22Rv1 (cell line): ENCODE data around the gene WRAP53.
A peak's percentile ranks its signal among the peaks of the same experiment; 100 is the strongest.

Source experiments
- H3K27ac ChIP-seq: fragments of 450-650 bp; 2 replicates; pipeline ENCODE4 v1.5.1; 2017
- ZFX ChIP-seq: fragments of 450-650 bp; IDR thresholded peaks from 2 replicates; pipeline ENCODE4 v1.6.1; 2017; ENCODE audit warnings: antibody characterized with exemption, borderline replicate concordance
- TF ChIP-seq, protein P1 (sequence below): fragments of 450-650 bp; IDR thresholded peaks from 2 replicates; pipeline ENCODE4 v1.5.1; 2017; ENCODE audit warnings: mild to moderate bottlenecking

Gene WRAP53

GRCh38 chr17:7686222-7687071 lies 1.8 kb upstream of the WRAP53 start:
- peak overlapping the region; percentile 96 for H3K27ac ChIP-seq
- TF ChIP-seq ZFX, result no peak
- TF ChIP-seq, protein P1, sequence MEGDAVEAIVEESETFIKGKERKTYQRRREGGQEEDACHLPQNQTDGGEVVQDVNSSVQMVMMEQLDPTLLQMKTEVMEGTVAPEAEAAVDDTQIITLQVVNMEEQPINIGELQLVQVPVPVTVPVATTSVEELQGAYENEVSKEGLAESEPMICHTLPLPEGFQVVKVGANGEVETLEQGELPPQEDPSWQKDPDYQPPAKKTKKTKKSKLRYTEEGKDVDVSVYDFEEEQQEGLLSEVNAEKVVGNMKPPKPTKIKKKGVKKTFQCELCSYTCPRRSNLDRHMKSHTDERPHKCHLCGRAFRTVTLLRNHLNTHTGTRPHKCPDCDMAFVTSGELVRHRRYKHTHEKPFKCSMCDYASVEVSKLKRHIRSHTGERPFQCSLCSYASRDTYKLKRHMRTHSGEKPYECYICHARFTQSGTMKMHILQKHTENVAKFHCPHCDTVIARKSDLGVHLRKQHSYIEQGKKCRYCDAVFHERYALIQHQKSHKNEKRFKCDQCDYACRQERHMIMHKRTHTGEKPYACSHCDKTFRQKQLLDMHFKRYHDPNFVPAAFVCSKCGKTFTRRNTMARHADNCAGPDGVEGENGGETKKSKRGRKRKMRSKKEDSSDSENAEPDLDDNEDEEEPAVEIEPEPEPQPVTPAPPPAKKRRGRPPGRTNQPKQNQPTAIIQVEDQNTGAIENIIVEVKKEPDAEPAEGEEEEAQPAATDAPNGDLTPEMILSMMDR, result no peak

DNA sequence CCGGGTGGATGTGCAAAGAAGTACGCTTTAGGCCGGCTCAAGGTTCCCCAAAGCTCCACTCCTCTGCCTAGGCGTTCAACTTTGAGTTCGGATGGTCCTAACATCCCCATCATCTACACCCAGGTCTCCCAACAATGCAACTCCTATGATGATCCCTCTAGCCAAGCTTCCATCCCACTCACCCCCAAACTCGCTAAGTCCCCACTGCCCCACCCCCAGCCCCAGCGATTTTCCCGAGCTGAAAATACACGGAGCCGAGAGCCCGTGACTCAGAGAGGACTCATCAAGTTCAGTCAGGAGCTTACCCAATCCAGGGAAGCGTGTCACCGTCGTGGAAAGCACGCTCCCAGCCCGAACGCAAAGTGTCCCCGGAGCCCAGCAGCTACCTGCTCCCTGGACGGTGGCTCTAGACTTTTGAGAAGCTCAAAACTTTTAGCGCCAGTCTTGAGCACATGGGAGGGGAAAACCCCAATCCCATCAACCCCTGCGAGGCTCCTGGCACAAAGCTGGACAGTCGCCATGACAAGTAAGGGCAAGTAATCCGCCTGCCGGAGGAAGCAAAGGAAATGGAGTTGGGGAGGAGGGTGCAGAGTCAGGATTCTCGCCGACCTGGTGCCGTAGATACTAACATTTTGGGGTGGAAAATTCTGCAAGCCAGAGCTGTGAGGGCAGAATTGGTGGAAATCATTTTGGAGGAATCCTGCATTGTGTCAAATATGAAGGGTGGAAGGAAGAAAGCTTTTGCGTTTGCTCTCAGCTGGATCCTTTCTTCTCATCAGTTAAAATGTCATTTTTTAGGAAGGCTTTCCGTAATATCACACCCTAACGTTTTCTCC lies 987 bp upstream of the WRAP53 start, which contains the start of gene TP53:
Gene TP53, minus strand, starts transcription at position 419 of the 836 bp plus-strand sequence. CDS start 10,896 bp downstream, outside the sequence.
- peak within 1 kb of the TSS; percentile 96 for H3K27ac ChIP-seq
- no peak for TF ChIP-seq ZFX
- TF ChIP-seq, protein P1, result no peak

GRCh38 chr17:7688808-7689316 lies 585 bp downstream of the WRAP53 start:
- TF ChIP-seq, protein P1, result no peak
- no peak for TF ChIP-seq ZFX
- peak overlapping the region; percentile 96 for H3K27ac ChIP-seq

DNA sequence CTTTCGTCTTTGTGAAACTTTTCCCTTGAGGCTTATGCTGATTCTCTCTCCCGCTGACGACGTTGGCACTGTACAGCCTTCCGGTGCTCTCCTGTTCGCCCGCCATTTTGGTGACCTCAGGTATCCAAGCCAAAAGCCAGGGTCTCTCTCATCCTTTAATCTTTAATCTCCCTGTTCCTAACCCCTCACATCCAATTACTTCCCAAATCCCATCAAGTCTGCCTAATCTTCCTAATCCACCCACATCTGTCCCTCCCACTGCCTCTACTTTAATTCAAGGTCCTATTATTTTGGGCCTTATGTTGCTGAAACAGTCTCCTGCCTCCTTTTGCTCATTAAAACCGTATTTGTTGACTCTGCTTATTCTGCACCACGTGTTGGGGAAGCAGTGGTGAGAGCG lies 7.3 kb downstream of the WRAP53 start:
- TF ChIP-seq ZFX, result no peak
- H3K27ac ChIP-seq, result no peak overlapping the region

- no peak overlapping the region for H3K27ac ChIP-seq
- TF ChIP-seq, protein P1, result no peak
- TF ChIP-seq ZFX, result no peak
Measured at GRCh38 chr17:7697828-7698588, 9.7 kb downstream of the WRAP53 start.

DNA sequence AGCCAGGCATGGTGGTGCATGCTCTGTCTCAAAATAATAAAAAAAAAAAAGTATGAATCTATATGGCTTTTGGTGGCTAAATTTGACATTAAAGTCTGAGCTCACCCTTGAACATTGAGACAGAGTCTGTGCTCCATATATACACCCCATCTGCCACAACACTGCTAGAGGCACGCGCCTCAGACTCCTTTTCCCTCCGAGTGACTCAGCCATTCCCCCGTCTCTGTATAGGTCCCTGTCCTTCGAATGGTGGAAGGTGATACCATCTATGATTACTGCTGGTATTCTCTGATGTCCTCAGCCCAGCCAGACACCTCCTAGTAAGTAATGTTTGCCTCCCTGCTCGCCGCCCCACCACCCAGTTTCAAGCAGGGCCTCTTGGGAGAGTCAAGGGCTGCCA lies 12.2 kb downstream of the WRAP53 start:
- TF ChIP-seq, protein P1, result no peak
- no peak for TF ChIP-seq ZFX
- no peak overlapping the region for H3K27ac ChIP-seq

DNA sequence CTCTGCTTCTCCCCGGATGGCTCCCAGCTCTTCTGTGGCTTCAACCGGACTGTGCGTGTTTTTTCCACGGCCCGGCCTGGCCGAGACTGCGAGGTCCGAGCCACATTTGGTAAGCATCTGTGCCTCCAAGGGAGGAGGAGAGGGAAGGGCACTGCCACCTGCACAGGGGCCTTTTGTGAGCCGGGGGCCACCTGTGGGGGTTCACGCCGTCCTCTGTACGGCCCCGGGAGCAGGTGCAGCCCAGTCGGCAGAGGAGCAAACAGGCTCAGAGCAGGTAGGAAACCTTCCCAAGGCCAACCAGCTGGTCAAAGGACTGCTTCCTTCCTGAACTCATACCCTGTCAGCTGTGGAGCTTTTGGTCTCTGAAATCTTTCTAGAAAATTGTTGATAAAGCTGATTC lies 13.4 kb downstream of the WRAP53 start:
- TF ChIP-seq ZFX, result no peak
- TF ChIP-seq, protein P1, result no peak

More for the DNA sequence above, 13.4 kb downstream of the WRAP53 start:
- H3K27ac ChIP-seq, result no peak overlapping the region
